ENCODE results near the gene FHOD3. TPM values are rescaled to one million over a fixed set of nuclear protein-coding genes. Genes with fewer than 3 reads are reported as not detected.
A peak's percentile ranks its signal among the peaks of the same experiment; 100 is the strongest.

The FHOD3 gene
- total and polyA plus RNA-seq, 2 experiments from 2014 or later: 2.7 to 8.7 TPM

- no peak overlapping the region for H3K4me3 ChIP-seq
- peaks cover 14% of the 10 kb centered on the region for H3K4me1 ChIP-seq (ENCODE audit: insufficient read depth)
- H3K4me1 Mint-ChIP-seq: peaks cover 33% of the 10 kb centered on the region
- no peak overlapping the region for H3K4me3 Mint-ChIP-seq
- H3K36me3 Mint-ChIP-seq (ENCODE audit: low read depth): no peaks in the 10 kb centered on the region
- H3K27me3 Mint-ChIP-seq (ENCODE audit: insufficient read depth, low read depth, poor library complexity): peaks cover 5% of the 10 kb centered on the region
- DNase-seq (ENCODE audit: low spot score): no peak
- peak overlapping the region; percentile 18; the same call in 1 of the 2 replicates for H2AFZ ChIP-seq
- no peak overlapping the region for H3K4me2 ChIP-seq
- no peaks in the 10 kb centered on the region for H3F3A ChIP-seq (replicated peaks; ENCODE audit: low read depth)
- 0 out of 2 replicates have a peak, but pooled peaks cover 3% of the 10 kb centered on the region for H3K9me2 ChIP-seq (ENCODE audit: insufficient read depth)
- no peaks in the 10 kb centered on the region for H3K27me3 ChIP-seq (ENCODE audit: insufficient read depth)
- H3K36me3 ChIP-seq (ENCODE audit: insufficient read depth): no peaks in the 10 kb centered on the region
- H3K79me2 ChIP-seq (replicated peaks; ENCODE audit: insufficient read depth): no peaks in the 10 kb centered on the region
- TF ChIP-seq POLR2AphosphoS5 (IDR thresholded peaks at IDR 0.05; ENCODE audit: low read depth) (no peak), EZH2phosphoT487 (IDR thresholded peaks at IDR 0.05; ENCODE audit: unreplicated experiment) (no peak), REST (IDR thresholded peaks at IDR 0.05; ENCODE audit: unreplicated experiment) (no peak), NANOG (IDR thresholded peaks at IDR 0.05; ENCODE audit: borderline replicate concordance) (no peak), ZNF331 (CRISPR knock-in tag; IDR thresholded peaks at IDR 0.05; ENCODE audit: low read depth) (no peak), JUNB (IDR thresholded peaks at IDR 0.05; ENCODE audit: unreplicated experiment) (no peak), EZH2 (IDR thresholded peaks at IDR 0.05; ENCODE audit: low read depth, unreplicated experiment) (no peak), STAT1 (IDR thresholded peaks at IDR 0.05; ENCODE audit: unreplicated experiment) (no peak), ZNF114 (CRISPR knock-in tag; IDR thresholded peaks at IDR 0.05) (no peak), CREB1 (CRISPR knock-in tag; IDR thresholded peaks at IDR 0.05; ENCODE audit: low read depth) (no peak)
- TF ChIP-seq, protein P1, sequence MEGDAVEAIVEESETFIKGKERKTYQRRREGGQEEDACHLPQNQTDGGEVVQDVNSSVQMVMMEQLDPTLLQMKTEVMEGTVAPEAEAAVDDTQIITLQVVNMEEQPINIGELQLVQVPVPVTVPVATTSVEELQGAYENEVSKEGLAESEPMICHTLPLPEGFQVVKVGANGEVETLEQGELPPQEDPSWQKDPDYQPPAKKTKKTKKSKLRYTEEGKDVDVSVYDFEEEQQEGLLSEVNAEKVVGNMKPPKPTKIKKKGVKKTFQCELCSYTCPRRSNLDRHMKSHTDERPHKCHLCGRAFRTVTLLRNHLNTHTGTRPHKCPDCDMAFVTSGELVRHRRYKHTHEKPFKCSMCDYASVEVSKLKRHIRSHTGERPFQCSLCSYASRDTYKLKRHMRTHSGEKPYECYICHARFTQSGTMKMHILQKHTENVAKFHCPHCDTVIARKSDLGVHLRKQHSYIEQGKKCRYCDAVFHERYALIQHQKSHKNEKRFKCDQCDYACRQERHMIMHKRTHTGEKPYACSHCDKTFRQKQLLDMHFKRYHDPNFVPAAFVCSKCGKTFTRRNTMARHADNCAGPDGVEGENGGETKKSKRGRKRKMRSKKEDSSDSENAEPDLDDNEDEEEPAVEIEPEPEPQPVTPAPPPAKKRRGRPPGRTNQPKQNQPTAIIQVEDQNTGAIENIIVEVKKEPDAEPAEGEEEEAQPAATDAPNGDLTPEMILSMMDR (conservative IDR thresholded peaks at IDR 0.05; ENCODE audit: low read depth in 2 of 2): no peak
- TF ChIP-seq, protein P2, sequence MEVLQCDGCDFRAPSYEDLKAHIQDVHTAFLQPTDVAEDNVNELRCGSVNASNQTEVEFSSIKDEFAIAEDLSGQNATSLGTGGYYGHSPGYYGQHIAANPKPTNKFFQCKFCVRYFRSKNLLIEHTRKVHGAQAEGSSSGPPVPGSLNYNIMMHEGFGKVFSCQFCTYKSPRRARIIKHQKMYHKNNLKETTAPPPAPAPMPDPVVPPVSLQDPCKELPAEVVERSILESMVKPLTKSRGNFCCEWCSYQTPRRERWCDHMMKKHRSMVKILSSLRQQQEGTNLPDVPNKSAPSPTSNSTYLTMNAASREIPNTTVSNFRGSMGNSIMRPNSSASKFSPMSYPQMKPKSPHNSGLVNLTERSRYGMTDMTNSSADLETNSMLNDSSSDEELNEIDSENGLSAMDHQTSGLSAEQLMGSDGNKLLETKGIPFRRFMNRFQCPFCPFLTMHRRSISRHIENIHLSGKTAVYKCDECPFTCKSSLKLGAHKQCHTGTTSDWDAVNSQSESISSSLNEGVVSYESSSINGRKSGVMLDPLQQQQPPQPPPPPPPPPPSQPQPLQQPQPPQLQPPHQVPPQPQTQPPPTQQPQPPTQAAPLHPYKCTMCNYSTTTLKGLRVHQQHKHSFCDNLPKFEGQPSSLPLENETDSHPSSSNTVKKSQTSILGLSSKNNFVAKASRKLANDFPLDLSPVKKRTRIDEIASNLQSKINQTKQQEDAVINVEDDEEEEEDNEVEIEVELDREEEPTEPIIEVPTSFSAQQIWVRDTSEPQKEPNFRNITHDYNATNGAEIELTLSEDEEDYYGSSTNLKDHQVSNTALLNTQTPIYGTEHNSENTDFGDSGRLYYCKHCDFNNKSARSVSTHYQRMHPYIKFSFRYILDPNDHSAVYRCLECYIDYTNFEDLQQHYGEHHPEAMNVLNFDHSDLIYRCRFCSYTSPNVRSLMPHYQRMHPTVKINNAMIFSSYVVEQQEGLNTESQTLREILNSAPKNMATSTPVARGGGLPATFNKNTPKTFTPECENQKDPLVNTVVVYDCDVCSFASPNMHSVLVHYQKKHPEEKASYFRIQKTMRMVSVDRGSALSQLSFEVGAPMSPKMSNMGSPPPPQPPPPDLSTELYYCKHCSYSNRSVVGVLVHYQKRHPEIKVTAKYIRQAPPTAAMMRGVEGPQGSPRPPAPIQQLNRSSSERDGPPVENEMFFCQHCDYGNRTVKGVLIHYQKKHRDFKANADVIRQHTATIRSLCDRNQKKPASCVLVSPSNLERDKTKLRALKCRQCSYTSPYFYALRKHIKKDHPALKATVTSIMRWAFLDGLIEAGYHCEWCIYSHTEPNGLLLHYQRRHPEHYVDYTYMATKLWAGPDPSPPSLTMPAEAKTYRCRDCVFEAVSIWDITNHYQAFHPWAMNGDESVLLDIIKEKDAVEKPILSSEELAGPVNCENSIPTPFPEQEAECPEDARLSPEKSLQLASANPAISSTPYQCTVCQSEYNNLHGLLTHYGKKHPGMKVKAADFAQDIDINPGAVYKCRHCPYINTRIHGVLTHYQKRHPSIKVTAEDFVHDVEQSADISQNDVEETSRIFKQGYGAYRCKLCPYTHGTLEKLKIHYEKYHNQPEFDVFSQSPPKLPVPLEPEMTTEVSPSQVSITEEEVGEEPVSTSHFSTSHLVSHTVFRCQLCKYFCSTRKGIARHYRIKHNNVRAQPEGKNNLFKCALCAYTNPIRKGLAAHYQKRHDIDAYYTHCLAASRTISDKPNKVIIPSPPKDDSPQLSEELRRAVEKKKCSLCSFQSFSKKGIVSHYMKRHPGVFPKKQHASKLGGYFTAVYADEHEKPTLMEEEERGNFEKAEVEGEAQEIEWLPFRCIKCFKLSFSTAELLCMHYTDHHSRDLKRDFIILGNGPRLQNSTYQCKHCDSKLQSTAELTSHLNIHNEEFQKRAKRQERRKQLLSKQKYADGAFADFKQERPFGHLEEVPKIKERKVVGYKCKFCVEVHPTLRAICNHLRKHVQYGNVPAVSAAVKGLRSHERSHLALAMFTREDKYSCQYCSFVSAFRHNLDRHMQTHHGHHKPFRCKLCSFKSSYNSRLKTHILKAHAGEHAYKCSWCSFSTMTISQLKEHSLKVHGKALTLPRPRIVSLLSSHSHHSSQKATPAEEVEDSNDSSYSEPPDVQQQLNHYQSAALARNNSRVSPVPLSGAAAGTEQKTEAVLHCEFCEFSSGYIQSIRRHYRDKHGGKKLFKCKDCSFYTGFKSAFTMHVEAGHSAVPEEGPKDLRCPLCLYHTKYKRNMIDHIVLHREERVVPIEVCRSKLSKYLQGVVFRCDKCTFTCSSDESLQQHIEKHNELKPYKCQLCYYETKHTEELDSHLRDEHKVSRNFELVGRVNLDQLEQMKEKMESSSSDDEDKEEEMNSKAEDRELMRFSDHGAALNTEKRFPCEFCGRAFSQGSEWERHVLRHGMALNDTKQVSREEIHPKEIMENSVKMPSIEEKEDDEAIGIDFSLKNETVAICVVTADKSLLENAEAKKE (CRISPR knock-in tag; IDR thresholded peaks at IDR 0.05): no peak
- TF ChIP-seq, protein P3, sequence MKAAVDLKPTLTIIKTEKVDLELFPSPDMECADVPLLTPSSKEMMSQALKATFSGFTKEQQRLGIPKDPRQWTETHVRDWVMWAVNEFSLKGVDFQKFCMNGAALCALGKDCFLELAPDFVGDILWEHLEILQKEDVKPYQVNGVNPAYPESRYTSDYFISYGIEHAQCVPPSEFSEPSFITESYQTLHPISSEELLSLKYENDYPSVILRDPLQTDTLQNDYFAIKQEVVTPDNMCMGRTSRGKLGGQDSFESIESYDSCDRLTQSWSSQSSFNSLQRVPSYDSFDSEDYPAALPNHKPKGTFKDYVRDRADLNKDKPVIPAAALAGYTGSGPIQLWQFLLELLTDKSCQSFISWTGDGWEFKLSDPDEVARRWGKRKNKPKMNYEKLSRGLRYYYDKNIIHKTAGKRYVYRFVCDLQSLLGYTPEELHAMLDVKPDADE (IDR thresholded peaks at IDR 0.05): no peak
- no peaks in the 10 kb centered on the region for H4K20me1 ChIP-seq (replicated peaks; ENCODE audit: insufficient read depth)
- H3K9me3 Mint-ChIP-seq: no peaks in the 10 kb centered on the region
- H3K27ac ChIP-seq (ENCODE audit: low read depth): no peak overlapping the region
- no peak for ATAC-seq
- no peak overlapping the region; the same call in 1 of the 2 replicates for H3K27ac Mint-ChIP-seq
Observed at GRCh38 chr18:36511791-36512352, 214.4 kb downstream of the FHOD3 start.
